ENCODE results near the gene PI4KA.
"Not testable (repeated sequence)": the region's sequence is repeated elsewhere in the genome, so short reads cannot be mapped to it uniquely, and the experiment has no call there.

Gene PI4KA

GRCh38 chr22:20776624-20777405 is 81.8 kb downstream of the PI4KA start:
- no peak for DNase-seq (ENCODE audit: low read depth in 2 of 2)

GRCh38 chr22:20775342-20775895 is 83.2 kb downstream of the PI4KA start:
- DNase-seq (ENCODE audit: low read depth in 2 of 2), result no peak

GRCh38 chr22:20774882-20775281 is 83.7 kb downstream of the PI4KA start:
- DNase-seq (ENCODE audit: low read depth in 2 of 2), result no peak

- DNase-seq (ENCODE audit: low read depth in 2 of 2), result no peak
Measured at GRCh38 chr22:20773793-20774212, 84.8 kb downstream of the PI4KA start, which contains the start of gene SERPIND1. Gene SERPIND1, plus strand, starts transcription at chr22:20774113. Its CDS starts 5,200 bp downstream, at chr22:20779313.

- no peak for DNase-seq (ENCODE audit: low read depth in 2 of 2)
Measured at GRCh38 chr22:20771918-20772625, 86.5 kb downstream of the PI4KA start.

GRCh38 chr22:20769496-20769826 is 89.2 kb downstream of the PI4KA start:
- DNase-seq (ENCODE audit: low read depth in 2 of 2), result not testable (repeated sequence)

GRCh38 chr22:20766530-20766929 is 92.1 kb downstream of the PI4KA start:
- no peak for DNase-seq (ENCODE audit: low read depth in 2 of 2)

- no peak for DNase-seq (ENCODE audit: low read depth in 2 of 2)
Measured at GRCh38 chr22:20765938-20766337, 92.7 kb downstream of the PI4KA start.

- no peak for DNase-seq (ENCODE audit: low read depth in 2 of 2)
Measured at GRCh38 chr22:20764729-20765128, 93.9 kb downstream of the PI4KA start.

GRCh38 chr22:20764471-20764720 is 94.2 kb downstream of the PI4KA start:
- DNase-seq (ENCODE audit: low read depth in 2 of 2), result no peak

- no peak for DNase-seq (ENCODE audit: low read depth in 2 of 2)
Measured at GRCh38 chr22:20763630-20764470, 94.8 kb downstream of the PI4KA start.

GRCh38 chr22:20762233-20762796 is 96.3 kb downstream of the PI4KA start:
- DNase-seq (ENCODE audit: low read depth in 2 of 2), result no peak

GRCh38 chr22:20761536-20761935 is 97.1 kb downstream of the PI4KA start:
- no peak for DNase-seq (ENCODE audit: low read depth in 2 of 2)

- DNase-seq (ENCODE audit: low read depth in 2 of 2), result no peak
Measured at GRCh38 chr22:20760084-20760483, 98.5 kb downstream of the PI4KA start.

- no peak for DNase-seq (ENCODE audit: low read depth in 2 of 2)
Measured at GRCh38 chr22:20758688-20759087, 99.9 kb downstream of the PI4KA start.

GRCh38 chr22:20756846-20757245 is 101.8 kb downstream of the PI4KA start:
- DNase-seq (ENCODE audit: low read depth in 2 of 2), result no peak

- no peak for DNase-seq (ENCODE audit: low read depth in 2 of 2)
Measured at GRCh38 chr22:20752873-20753272, 105.7 kb downstream of the PI4KA start.

GRCh38 chr22:20752104-20752741 is 106.4 kb downstream of the PI4KA start:
- no peak for DNase-seq (ENCODE audit: low read depth in 2 of 2)

- no peak for DNase-seq (ENCODE audit: low read depth in 2 of 2)
Measured at GRCh38 chr22:20751185-20751851, 107.3 kb downstream of the PI4KA start.

GRCh38 chr22:20750461-20751184 is 108.0 kb downstream of the PI4KA start:
- DNase-seq (ENCODE audit: low read depth in 2 of 2), result no peak
